Activated CD4-positive, alpha-beta T cell treated with anti-CD3 and anti-CD28 coated beads for 24 hours (primary cell): Measurements from ENCODE around the gene IFI27L1.

Source experiments
- DNase-seq, 2 donors: peaks; one replicate each; pipeline ENCODE4 v3.0.0-alpha.2; 2020; ENCODE audit warnings: low read depth in 2 of 2

The IFI27L1 gene

DNA sequence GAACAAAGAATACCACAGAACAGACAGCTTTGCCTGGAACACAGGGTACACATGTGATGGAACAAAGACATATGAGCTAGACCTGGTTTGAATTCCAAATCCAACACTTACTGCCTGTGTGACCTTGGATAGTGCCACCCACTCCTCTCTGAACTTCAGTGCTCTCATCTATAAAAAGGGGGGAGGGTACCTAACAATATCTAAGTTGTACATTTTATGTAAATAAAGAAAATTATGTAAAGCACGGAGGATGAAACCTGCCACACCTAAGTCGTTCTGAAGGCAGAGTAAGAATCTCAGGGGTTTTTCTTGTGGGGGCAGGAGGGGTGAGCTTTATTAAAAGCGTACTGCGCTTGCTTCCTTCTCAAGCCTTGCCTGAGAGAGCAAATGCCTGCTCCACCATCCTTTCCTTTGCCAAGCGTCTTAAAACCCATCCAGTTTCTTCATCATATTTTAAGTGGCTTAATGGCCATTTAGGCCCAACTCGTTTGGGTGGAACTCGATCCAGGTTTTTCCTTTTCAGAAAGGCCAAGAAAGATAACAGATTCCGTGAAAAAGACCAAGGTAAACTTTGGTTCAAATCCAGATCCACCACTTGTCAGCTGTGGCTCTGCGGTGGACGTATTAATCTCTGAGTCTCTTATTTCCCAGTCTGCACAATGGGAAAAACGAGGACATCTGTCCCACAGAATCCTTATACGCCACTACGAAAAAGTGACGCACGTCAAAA lies 1.1 kb upstream of the IFI27L1 start:
- DNase-seq = no peak

DNA sequence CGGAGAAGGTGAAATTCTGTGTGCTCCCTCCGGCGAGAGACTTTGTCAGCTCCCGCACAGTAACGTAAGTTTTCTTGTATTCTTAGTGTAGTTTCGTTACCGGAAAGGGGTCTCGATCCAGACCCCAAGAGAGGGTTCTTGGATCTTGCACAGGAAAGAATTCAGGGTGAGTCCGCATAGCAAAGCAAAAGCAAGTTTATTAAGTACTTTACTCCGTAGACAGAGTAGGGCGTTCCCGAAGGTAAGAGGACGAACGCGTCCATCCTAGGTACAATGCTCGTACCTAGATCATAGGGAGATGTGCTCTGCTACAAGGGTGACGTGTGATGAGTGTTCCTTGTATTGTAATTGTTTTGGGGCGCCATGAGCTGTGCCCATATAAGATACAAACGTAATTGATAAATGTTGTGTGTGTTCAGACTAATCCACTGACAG lies 293 bp downstream of the IFI27L1 start:
- no peak for DNase-seq

DNA sequence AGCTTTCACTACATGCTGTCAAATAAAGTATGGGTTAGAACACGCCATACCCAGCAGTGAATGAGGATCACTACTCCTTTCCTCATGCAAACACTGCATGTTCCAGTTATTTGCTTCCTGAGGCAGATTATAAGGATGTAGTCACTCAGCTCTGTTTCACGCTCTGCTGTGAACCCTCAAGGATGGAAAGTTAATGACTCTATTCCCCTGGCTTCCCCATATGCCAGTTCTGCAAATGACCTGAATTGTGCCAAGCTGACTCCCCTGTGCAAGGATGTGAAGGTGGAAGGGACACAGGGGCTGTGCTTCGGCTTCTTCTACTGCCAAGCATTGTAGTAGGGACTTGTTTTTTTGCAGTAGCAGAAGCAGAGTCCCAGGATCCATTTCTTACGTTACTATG lies 6.8 kb downstream of the IFI27L1 start:
- DNase-seq = no peak

DNA sequence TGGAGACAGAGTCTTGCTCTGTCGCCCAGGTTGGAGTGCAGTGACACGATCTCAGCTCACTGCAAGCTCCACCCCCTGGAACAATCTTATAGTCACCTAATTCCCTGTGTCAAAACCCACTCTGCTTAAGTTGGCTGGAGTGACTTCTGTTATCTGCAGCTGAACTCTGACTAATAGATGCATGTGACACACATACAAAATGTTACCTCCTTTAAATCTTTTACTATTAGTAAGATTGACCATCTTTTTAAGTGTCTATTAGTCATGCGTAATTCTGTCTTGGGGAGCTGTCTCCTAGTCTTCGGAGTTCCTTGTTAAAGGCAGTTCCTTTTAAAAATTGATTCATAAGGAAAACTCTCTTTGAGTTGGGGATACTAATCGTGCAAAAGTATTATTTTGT lies 7.4 kb downstream of the IFI27L1 start:
- no peak for DNase-seq

DNA sequence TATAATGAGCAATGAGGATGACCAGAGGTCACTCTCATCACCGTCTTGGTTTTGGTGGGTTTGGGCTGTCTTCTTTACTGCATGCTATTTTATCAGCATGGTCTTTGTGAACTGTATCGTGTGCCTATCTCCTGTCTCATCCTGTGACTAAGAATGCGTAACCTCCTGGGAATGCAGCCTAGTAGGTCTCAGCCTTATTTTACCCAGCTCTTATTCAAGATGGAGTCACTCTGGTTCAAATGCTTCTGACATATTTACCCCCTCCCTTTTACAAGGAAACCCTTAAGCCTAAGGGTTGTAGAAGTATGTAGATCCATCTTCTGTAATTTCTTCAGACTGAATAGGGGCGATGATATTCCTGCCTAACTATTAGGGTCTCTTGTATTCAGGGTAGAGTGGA lies 8.4 kb downstream of the IFI27L1 start:
- DNase-seq = no peak

DNA sequence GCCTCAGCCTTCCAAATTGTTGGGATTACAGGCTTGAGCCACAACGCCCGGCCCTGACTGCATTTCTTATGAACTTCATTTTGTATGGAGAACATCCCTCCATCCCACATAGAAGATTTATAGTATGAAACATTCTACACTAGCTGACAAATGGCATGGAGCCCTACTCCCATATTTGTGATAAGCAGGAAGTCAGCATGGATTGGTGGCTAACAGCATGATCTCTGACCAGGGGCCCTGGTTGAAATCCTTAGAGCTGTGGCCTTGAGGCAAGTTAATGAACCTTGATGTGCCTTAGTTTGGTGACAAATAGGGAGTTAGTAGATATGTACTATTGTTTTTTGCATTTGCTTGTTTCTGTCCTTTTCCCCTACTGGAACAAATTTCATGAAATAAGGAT lies 12.3 kb downstream of the IFI27L1 start:
- DNase-seq = no peak

DNA sequence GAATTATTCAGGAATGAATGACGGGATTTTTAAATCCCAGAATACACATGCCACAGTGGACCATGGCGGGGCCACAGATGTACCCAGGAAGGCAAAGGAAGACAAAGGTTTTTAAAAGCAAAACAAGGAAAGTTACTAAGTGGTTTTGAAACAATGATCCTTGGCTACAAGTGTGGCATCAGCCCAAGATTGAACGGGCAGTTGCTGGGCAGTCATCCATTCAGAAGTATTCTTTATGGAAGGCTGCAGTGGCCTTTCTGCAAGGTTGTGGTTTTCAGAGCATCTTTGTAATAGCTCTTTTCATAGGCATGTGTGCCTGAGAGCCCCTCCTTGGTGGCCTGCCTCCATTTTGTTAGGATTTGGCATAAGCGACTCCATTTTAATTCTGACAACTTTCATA lies 16.0 kb downstream of the IFI27L1 start:
- DNase-seq = no peak

DNA sequence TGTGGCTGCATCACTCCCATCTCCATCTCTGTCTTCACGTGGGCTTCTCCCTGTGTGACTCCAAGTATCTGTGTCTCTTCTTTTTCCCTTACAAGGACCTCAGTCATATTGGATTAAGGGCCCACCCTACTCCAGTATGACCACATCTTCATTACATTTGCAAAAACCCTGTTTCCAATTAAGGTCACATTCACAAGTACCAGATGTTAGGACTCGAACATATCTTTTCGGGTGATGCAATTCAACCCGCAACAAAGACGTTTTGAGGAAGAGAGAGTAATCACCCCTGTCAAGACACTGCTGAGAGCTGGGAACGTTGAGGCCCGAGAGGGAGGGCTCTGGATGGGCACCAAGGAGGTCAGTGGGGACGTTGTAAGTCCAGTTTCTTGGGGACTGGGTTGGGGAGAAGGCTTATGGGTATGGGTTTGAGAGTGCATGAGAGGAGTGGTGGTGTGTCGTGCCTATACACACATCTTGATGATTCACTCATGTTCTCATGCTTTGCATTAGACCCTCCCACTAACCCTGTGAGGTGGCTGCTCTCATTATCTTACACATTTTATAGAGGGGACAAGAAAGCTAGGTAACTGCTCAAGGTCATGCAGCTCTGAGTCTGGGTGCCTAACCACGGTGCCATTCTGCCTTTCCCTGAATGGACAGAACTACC lies 17.3 kb downstream of the IFI27L1 start:
- DNase-seq = no peak

DNA sequence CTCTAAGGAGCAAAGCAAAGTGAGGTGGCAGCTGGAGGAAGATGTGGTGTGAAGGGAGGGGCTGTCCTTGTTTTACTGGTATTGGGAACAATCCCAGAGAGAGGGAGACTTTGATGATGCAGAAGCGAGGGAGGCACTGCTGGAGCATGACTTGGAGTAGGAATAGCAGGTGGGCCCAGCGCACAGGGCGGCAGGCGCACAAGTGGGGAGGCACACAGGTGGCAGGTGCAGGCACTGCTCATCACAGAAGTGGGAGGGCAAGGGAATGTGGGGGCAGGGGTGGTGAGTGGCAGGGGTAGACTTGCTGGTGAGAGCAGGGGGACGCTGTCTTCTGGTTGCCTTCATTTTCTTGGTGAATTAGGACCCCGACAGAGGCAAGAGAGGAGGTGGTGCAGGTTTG lies 17.9 kb downstream of the IFI27L1 start:
- no peak for DNase-seq

DNA sequence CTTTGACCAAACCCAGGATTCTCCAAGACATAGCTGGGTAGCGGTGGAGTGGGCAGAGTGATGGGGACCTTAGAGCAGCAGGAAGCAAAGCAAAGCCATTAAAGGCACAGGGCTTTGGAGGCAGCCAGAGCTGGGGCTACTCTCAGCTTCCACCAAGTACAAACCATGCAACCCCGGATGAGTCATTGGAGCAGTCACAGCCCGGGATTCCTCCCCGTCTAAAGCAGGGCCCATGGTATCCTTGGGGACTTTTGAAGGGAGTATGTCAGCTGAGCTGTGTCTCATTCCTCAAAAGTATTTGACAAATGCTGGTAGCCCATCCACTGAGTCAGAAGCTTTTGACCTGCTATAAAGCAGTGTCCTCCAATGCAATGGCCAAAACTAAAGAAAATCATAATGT lies 19.7 kb downstream of the IFI27L1 start:
- no peak for DNase-seq

DNA sequence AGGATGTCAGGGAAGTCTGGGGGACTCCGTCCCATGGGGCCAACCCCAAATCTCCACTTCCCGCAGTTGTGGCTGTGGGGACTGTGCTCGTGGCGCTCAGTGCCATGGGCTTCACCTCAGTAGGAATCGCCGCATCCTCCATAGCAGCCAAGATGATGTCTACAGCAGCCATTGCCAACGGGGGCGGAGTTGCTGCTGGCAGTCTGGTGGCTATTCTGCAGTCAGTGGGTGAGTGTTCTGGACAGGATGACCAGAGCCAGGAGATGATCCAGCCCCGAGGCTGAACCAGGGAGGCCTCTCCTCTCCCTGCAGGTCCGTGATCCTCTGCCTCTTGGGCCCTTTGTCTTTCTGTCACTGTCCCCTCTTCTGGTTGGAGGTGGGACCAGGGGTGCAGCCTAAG lies 20.6 kb downstream of the IFI27L1 start:
- DNase-seq = no peak

DNA sequence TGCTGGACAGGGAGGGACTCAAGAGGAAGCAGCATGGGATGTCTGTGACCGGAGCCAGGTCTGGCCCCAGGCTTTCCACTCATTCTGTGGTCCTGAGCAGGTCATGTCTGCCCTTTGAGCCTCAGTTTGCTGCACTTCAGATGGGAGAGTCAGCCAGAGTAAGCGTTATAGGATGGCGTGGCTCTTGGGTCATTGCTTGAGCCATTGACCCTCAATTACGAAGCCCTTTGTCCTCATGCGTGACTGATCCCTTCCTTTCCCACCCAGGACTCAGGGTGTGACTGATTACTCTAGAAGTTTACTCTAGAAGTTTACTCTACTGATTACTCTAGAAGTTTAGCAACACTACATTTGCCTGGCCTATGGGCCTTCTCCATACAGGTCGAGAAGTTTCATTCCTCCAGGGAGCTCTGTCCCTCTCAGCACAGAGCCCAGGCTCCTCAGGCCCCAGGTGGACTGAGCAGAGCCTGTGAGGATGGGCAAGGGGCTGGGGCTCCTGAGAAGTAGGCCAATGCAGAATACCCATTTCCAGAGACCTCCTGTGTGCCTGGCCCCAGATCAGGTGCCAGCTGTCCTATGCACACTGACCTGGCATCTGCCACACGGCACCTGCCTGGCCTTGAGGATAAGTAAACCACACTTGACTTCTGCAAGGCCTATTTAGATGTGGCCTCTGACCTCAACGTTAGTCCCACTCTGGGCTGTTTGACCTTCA lies 21.8 kb downstream of the IFI27L1 start:
- no peak for DNase-seq

DNA sequence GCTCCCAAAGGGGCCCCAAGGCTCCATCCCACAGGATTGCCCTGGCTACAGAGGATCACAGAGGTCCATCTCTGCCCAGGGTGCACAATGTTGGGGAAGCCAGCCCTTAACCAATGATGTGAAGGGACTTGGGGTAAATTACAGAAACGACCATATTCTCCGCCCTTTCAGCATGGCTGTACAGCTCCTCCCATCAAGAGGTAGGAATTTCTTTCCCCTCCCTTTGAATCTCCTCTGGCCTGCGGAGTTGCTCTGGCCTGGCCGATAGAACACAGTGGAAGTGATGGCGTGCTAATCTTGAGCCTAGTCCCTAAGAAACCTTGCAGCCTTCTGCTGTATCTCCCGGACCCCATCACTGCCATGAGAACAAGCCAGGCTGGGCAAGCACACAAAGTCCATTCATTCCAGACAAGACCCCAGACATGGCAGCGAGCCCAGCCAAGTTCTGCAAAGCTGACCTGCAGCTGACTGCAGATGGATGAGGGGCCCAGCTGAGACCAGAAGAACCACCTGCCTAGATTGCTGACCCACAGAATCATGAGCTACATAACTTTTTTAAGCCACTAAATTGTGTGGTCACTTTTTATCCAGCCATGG lies 22.5 kb downstream of the IFI27L1 start:
- no peak for DNase-seq

DNA sequence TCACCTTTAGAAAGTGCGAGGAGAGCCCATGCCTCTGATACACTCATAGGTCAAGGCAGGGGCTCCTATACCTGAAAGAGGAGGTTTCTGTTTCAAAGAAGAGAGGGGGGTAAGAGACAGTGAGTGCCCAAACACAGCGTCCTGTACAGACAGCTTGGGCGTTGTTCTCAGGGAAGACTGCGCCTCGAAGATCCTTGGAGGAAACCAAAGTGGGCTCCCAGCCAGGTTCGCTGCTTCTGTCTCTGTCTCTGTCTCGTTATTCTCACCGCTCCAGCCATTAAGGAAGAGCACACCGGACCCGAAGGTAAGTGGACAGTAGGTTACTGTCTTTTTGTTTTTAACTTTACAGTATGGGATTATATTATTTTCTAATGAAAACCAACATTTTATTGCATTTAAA lies 23.6 kb downstream of the IFI27L1 start:
- no peak for DNase-seq

DNA sequence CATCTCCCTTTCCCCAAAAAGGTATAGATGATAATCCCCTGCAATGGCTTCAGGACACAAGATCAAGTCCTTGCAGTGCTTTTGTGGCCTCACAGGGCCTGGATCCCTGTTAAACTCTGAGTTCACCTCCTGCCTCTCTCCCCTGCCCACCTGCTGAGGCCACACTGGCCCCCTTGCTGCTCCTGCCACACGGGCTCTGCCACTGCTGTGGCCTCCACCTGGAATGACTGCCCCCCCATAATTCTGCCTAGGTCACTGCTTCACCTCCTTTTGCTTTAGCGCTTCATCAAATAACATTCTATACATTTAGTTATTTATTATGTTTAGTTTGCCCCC lies 28.8 kb downstream of the IFI27L1 start:
- no peak for DNase-seq

DNA sequence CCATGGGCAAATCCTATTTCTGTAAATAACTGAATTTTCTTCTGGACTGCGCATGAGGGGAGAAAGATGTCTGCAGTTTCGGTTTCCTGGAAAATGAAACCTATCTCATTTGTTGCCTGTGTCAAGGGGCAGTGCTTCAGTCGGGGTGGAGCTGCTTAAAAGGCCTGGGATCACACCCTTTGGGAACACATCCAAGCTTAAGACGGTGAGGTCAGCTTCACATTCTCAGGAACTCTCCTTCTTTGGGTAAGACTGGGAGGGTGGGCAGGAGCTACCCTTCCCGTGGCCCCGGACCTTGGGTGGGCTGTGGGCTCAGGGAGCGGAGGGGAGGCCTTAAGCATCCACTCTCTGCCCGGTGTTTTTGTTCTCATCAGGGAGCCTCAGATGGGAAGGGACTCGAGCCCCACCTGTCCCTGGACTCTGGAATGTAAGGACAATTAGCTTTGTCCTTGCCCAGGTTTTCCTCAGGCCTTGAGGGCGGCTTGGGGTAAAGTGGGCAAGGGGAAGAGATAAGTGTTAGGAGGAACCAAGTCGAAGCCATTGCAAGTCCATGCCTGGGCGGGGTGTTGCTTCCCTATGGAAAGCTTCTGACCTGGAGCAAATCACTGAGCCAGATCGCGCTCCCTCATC lies 29.6 kb downstream of the IFI27L1 start, which contains the start of gene IFI27:
Gene IFI27, plus strand, starts transcription at position 185 of the 630 bp plus-strand sequence.
- DNase-seq = no peak

DNA sequence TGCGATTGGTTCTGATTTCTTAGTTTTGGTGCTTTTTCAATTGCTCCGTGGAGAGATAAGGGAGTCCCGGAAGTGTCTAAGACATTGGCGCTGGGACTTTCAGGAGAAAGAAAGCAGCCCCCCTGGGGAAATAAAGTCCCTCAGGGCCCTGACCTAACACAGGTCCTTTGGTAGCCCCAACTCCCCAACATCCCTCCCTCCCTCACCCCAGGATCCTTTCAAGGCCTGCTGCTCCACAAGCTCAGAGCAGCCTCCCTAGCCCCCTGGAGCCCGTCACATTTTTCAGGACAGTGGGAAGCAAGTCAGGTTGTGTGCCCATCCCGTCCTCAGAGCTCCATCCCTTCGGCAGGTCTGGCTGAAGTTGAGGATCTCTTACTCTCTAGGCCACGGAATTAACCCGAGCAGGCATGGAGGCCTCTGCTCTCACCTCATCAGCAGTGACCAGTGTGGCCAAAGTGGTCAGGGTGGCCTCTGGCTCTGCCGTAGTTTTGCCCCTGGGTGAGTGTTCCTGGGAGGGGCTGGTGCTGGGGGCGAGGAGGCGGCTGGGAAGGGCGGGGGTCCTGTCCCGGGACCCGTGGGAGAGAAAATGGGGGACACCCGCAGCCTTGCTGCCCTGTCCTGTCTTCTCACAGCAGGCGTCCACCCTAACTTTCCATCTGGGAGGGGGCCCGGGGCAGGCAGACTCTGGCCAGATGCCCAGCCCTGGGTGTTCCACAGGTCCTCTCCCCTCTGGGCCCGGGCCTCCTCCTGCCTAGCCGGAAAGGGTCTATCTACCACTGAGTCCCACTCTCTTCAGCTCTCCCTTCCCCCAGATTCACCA lies 30.4 kb downstream of the IFI27L1 start:
- no peak for DNase-seq

DNA sequence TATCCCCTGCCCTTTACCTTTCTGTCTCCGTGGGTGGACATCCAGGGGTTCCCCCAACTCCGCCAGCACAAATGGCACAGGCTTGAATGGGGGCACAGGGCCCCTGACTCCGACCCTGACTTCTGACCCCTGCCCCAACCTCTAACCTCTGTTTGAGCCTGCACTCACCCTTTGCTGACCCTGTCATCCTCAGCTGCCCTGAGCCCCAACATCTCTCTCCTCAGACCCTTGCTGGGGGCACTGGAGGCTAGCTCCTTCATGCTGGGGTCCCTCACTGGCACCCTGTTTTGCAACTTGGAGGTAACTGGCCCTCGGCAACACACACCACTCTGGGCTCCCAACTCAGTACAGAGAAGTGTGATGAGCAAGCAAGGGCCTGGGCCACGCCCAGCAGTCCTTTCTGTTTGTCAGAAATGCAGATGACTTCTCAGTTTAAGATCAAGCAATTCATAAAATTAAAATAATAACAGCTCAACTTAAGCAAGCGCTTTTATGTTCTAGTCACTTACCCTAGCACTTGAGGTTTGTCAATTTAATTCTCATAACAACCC lies 31.5 kb downstream of the IFI27L1 start:
- DNase-seq = no peak

DNA sequence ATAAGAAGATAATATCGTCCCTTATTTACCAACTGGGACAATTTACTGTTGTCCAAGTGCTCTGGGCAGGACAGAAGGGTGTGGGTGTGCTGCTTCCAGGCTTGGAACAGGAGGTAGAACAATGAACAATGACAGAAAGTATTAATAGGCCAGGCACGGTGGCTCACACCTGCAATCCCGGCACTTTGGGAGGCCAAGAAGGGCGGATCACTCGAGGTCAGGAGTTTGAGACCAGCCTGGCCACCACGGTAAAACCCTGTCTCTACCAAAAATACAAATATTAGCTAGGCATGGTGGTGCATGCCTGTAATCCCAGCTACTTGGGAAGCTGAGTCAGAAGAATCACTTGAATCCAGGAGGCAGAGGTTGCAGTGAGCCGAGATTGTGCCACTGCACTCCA lies 32.0 kb downstream of the IFI27L1 start:
- no peak for DNase-seq

DNA sequence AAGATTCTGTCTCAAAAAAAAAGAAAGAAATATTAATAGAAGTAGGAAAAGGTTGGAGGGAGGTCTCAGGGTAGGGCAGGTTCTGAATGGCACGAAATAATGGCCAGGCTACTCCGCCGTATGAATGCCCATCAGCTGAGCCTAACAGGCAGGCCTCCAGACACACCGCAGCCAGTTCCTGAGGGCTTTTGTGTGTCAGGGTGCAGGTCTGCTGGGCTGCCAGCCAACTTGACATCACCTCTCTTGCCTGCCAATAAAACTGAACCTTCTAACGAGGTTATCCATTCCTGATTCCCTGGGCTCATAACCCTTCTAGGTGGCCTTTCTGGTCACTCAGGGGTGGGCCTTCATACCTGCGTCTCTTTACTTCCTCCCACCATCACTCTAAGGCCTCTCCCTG lies 32.4 kb downstream of the IFI27L1 start:
- no peak for DNase-seq
